K562 treated with DMSO at 1 percent for 24 hours (cell line): Measurements from ENCODE around the gene SYPL1. TPM values are rescaled to one million over a fixed set of nuclear protein-coding genes. Genes with fewer than 3 reads are reported as not detected.

ENCODE experiments used
- total RNA-seq: library from RNA; unstranded; fragments of 300-600 nt; gene quantifications from 2 replicates; pipeline ENCODE4 v1.2.3, GENCODE V29; 2022; ENCODE audit warnings: low read depth; ENCODE audit not compliant: insufficient read depth

Gene SYPL1
- total RNA-seq, result 46.2 and 58.2 TPM in 2 replicates

GRCh38 chr7:106112118-106112971 is at the start of gene SYPL1:
Gene SYPL1 (minus strand): TSS chr7:106112312. CDS start chr7:106112208, 104 bp downstream.

Other genes with a start within 250 kb of the SYPL1 start
- gene ATXN7L1, start 235.7 kb downstream of the SYPL1 start, total RNA-seq, result 2.8 and 6.5 TPM in 2 replicates
- not detected in 2 replicates for gene CDHR3, start 149.0 kb downstream of the SYPL1 start, total RNA-seq
- gene NAMPT, start 172.7 kb upstream of the SYPL1 start, total RNA-seq, result 38.8 and 51.0 TPM in 2 replicates